ENCODE data around the gene LRRC2.
A peak's percentile ranks its signal among the peaks of the same experiment; 100 is the strongest.
"Not testable (repeated sequence)": the region's sequence is repeated elsewhere in the genome, so short reads cannot be mapped to it uniquely, and the experiment has no call there.

Gene LRRC2

GRCh38 chr3:46496746-46497555 lies 69.2 kb downstream of the LRRC2 start:
- H3K4me3 ChIP-seq (ENCODE audit: control insufficient read depth, low read depth, low read length) = no peak overlapping the region
- peak; percentile 30 for TF ChIP-seq CTCF (conservative IDR thresholded peaks at IDR 0.05; ENCODE audit: control insufficient read depth, insufficient read depth, low read depth, low read length)
- no peak for DNase-seq (ENCODE audit: low read depth)

GRCh38 chr3:46495901-46496456 lies 70.1 kb downstream of the LRRC2 start:
- H3K4me3 ChIP-seq (ENCODE audit: control insufficient read depth, low read depth, low read length) = no peak overlapping the region
- no peak for DNase-seq (ENCODE audit: low read depth)
- no peak for TF ChIP-seq CTCF (conservative IDR thresholded peaks at IDR 0.05; ENCODE audit: control insufficient read depth, insufficient read depth, low read depth, low read length)

- not testable (repeated sequence) for DNase-seq (ENCODE audit: low read depth)
Observed at GRCh38 chr3:46494491-46494890, 71.6 kb downstream of the LRRC2 start.

GRCh38 chr3:46492890-46493547 lies 73.1 kb downstream of the LRRC2 start:
- no peak for DNase-seq (ENCODE audit: low read depth)
- no peak for TF ChIP-seq CTCF (conservative IDR thresholded peaks at IDR 0.05; ENCODE audit: control insufficient read depth, insufficient read depth, low read depth, low read length)
- H3K4me3 ChIP-seq (ENCODE audit: control insufficient read depth, low read depth, low read length) = no peak overlapping the region

More at GRCh38 chr3:46494491-46494890, 71.6 kb downstream of the LRRC2 start:
- not testable (repeated sequence) for H3K4me3 ChIP-seq (ENCODE audit: control insufficient read depth, low read depth, low read length)

- TF ChIP-seq CTCF (conservative IDR thresholded peaks at IDR 0.05; ENCODE audit: control insufficient read depth, insufficient read depth, low read depth, low read length) = no peak
- H3K4me3 ChIP-seq (ENCODE audit: control insufficient read depth, low read depth, low read length) = no peak overlapping the region
- no peak for DNase-seq (ENCODE audit: low read depth)
Observed at GRCh38 chr3:46491089-46492070, 74.7 kb downstream of the LRRC2 start.

GRCh38 chr3:46490338-46491084 lies 75.6 kb downstream of the LRRC2 start:
- no peak overlapping the region for H3K4me3 ChIP-seq (ENCODE audit: control insufficient read depth, low read depth, low read length)
- TF ChIP-seq CTCF (conservative IDR thresholded peaks at IDR 0.05; ENCODE audit: control insufficient read depth, insufficient read depth, low read depth, low read length) = no peak
- peak; percentile 54 for DNase-seq (ENCODE audit: low read depth)

Data from fibroblast of mammary gland (primary cell).